ENCODE results near the gene ERC2.

GRCh38 chr3:55770077-55770476 lies 698.2 kb downstream of the ERC2 start:
- TF ChIP-seq HOXA7 (CRISPR knock-in tag; IDR thresholded peaks at IDR 0.05) (no peak), CTCF (IDR thresholded peaks at IDR 0.05) (no peak), MYC (IDR thresholded peaks at IDR 0.05; ENCODE audit: borderline replicate concordance, low read length) (no peak), POLR2A (IDR thresholded peaks at IDR 0.05; ENCODE audit: low read length) (no peak)
